ENCODE data around the gene CACUL1.
A peak's percentile ranks its signal among the peaks of the same experiment; 100 is the strongest.

CACUL1 gene

DNA sequence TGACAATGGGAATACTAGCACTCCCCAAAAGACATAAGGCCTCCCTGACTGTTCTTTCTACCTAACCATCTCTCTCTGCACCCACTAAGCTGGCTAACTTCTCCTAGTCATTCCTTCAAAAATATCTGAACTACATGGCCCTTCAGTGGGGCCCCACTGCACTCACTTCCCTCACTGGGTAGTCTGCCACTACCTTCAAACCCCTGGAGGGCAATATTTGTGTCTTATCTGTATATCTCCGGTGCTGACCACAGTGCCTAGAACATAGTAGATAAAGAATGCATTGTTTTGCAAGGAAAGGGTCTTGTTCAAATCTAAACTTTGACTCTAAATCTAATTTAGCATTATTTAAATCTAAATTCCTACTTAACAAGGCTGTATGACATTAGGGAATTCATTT is 44.3 kb downstream of the CACUL1 start:
- DNase-seq (ENCODE audit: low read depth in 2 of 2) = no peak
- TF ChIP-seq, protein P1, sequence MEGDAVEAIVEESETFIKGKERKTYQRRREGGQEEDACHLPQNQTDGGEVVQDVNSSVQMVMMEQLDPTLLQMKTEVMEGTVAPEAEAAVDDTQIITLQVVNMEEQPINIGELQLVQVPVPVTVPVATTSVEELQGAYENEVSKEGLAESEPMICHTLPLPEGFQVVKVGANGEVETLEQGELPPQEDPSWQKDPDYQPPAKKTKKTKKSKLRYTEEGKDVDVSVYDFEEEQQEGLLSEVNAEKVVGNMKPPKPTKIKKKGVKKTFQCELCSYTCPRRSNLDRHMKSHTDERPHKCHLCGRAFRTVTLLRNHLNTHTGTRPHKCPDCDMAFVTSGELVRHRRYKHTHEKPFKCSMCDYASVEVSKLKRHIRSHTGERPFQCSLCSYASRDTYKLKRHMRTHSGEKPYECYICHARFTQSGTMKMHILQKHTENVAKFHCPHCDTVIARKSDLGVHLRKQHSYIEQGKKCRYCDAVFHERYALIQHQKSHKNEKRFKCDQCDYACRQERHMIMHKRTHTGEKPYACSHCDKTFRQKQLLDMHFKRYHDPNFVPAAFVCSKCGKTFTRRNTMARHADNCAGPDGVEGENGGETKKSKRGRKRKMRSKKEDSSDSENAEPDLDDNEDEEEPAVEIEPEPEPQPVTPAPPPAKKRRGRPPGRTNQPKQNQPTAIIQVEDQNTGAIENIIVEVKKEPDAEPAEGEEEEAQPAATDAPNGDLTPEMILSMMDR (IDR thresholded peaks at IDR 0.05; ENCODE audit: low read depth, low read length) = no peak
- no peak overlapping the region for H3K4me3 ChIP-seq (replicated peaks in 1 of 2; ENCODE audit: low read depth in 2 of 2, low read length in 2 of 2)

DNA sequence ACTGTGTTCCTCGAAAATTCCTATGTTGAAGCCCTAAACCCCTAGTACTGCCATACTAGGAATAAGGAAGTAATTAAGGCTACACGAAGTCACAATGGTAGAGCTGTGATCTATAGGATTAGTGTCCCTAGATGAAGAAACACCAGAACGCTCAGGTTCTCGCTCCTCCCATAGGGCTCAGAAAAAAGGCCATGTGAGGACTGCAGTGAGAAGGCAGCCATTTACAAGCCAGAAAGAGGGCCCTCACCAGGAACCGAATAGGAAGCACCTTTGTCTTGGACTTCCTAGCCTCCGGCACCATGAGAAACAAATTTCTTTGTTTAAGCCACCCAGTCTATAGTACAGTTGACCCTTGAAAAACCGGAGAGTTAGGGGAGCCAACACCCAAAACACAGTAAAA is 46.2 kb downstream of the CACUL1 start:
- TF ChIP-seq, protein P1 (IDR thresholded peaks at IDR 0.05; ENCODE audit: low read depth, low read length) = no peak
- H3K4me3 ChIP-seq (replicated peaks in 1 of 2; ENCODE audit: low read depth in 2 of 2, low read length in 2 of 2) = no peak overlapping the region
- no peak for DNase-seq (ENCODE audit: low read depth in 2 of 2)

DNA sequence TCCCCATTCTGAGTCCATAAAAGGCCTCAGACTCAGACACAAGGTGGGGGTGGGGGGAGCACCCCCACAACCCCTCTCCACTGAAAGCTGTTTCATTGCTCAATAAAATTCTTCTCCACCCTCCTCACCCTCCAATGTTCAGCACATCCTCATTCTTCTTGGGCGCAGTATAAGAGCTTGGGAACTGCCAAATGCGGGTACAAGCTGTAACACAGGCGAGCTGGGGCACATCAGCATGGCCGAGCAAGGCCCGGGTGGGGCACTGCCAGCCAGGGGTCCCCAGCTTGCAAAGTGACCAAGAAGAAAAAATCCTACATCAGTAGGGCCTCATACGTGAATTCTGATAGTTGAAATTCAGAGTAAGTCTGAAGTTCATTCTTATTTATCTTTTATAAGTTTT is 50.1 kb downstream of the CACUL1 start:
- TF ChIP-seq, protein P1 (IDR thresholded peaks at IDR 0.05; ENCODE audit: low read depth, low read length) = no peak
- no peak for DNase-seq (ENCODE audit: low read depth in 2 of 2)
- H3K4me3 ChIP-seq (replicated peaks in 1 of 2; ENCODE audit: low read depth in 2 of 2, low read length in 2 of 2) = no peak overlapping the region

DNA sequence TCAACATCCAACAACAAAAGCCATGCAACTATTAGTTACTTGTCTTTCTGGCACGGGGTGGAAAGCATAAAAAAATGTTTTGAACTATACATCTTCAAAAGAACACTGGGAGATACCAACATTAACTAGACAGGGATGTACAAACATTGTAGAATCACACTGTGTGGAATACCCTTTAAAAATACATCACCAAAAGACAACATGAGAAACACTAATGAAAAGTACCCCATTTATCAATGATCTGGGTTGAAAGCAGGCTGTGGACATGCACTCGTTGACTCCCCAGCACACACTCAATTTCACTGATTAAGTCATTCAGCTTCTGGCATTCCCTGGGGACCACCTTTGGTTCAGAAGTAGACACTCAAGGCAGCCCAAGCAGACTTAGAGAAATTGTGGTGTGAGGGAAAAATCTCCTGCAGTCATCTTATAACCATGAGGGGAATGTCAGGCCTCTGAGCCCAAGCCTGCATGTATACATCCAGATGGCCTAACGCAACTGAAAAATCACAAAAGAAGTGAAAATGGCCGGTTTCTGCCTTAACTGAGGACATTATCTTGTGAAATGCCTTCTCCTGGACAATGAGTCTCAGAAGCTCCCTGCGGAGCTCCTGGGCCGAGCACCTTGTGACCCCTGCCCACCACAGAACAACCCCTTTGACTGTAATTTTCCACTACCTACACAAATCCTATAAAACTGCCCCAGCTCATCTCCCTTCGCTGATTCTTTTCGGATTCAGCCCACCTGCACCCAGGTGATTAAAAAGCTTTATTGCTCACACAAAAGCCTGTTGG is 53.0 kb downstream of the CACUL1 start:
- TF ChIP-seq, protein P1 (IDR thresholded peaks at IDR 0.05; ENCODE audit: low read depth, low read length) = no peak

DNA sequence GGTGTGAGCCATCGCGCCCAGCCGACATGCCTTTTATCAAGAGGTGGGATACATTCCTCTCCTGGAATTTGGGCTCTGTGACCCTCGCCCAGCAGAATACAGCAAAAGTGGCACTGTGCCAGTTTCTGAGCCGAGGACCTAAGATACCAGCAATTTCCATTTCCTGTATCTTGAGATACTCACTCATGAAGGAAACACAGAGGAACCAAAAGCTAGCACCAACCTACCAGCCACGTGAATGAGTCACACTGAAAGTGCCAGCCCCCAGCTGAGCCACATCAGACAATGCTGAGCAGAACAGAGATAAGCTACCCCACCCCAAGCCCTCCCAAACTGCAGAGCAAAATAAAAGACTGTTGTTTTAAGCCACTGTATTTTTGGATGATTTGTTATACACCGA is 56.3 kb downstream of the CACUL1 start:
- TF ChIP-seq, protein P1 (IDR thresholded peaks at IDR 0.05; ENCODE audit: low read depth, low read length) = no peak
- H3K4me3 ChIP-seq (replicated peaks in 1 of 2; ENCODE audit: low read depth in 2 of 2, low read length in 2 of 2) = no peak overlapping the region
- DNase-seq (ENCODE audit: low read depth in 2 of 2) = peak; percentile 62 to 72

More for the DNA sequence above, 53.0 kb downstream of the CACUL1 start:
- DNase-seq (ENCODE audit: low read depth in 2 of 2) = peak in 1 of 2 donors; percentile 18
- H3K4me3 ChIP-seq (replicated peaks in 1 of 2; ENCODE audit: low read depth in 2 of 2, low read length in 2 of 2) = no peak overlapping the region

DNA sequence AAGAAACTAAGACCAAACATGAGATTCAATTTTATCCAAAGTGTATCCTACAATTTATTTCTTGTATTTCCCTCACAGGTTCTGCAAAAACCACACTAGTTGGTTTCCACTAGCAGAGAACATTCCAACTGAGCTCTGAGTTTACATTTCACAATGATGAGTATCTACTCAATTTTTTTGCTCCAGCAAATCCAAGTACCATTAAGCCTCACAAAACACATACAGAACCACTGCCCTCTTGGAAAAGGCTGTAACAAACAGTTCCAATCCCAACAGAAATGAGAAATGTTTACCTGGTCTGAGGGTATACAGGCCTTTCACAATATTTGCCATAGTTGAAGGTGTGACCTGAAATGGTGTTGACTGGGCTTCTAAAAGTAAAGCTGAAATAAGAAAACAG is 59.9 kb downstream of the CACUL1 start:
- no peak overlapping the region for H3K4me3 ChIP-seq (replicated peaks in 1 of 2; ENCODE audit: low read depth in 2 of 2, low read length in 2 of 2)
- peak; percentile 5 to 10 for DNase-seq (ENCODE audit: low read depth in 2 of 2)
- TF ChIP-seq, protein P1 (IDR thresholded peaks at IDR 0.05; ENCODE audit: low read depth, low read length) = no peak

Data from cardiac fibroblast (primary cell).